ENCODE measurements around the gene PTGFR. TPM values are rescaled to one million over a fixed set of nuclear protein-coding genes. Genes with fewer than 3 reads are reported as not detected.
A peak's percentile ranks its signal among the peaks of the same experiment; 100 is the strongest.

PTGFR gene
- total RNA-seq, 1 donor from 2014 or later = 0.26 TPM

DNA sequence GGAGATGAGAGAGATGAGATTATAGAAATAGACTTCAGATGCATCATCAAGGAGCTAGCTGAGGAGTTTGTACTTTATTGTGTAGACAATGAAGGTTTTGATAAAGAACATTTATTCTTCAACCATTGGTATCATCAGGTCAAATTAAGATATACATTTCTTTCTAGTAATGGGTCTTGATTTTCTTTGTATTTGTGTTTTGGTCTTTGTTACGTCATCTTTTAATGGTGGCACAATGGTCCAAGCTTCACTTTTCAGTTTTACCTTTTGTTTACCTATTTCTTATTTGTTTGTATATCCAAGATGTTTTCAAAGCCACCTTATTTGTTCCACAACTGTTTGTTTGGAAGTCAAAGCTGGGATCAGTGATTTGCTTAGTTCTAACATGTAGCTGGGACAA, 44.5 kb downstream of the PTGFR start:
- Histone ChIP-seq H3K27me3 (ENCODE audit: control insufficient read depth, insufficient read depth, low read length) (no peaks in the 10 kb centered on the region), H3K36me3 (ENCODE audit: control insufficient read depth, insufficient read depth, low read length) (no peaks in the 10 kb centered on the region), H3K4me3 (ENCODE audit: low read depth, low read length) (no peak overlapping the region)
- DNase-seq (ENCODE audit: low read depth) = no peak
- TF ChIP-seq, protein P1, sequence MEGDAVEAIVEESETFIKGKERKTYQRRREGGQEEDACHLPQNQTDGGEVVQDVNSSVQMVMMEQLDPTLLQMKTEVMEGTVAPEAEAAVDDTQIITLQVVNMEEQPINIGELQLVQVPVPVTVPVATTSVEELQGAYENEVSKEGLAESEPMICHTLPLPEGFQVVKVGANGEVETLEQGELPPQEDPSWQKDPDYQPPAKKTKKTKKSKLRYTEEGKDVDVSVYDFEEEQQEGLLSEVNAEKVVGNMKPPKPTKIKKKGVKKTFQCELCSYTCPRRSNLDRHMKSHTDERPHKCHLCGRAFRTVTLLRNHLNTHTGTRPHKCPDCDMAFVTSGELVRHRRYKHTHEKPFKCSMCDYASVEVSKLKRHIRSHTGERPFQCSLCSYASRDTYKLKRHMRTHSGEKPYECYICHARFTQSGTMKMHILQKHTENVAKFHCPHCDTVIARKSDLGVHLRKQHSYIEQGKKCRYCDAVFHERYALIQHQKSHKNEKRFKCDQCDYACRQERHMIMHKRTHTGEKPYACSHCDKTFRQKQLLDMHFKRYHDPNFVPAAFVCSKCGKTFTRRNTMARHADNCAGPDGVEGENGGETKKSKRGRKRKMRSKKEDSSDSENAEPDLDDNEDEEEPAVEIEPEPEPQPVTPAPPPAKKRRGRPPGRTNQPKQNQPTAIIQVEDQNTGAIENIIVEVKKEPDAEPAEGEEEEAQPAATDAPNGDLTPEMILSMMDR (IDR thresholded peaks at IDR 0.05; ENCODE audit: insufficient read depth, low read length, severe bottlenecking) = no peak
- FAIRE-seq = no peak

DNA sequence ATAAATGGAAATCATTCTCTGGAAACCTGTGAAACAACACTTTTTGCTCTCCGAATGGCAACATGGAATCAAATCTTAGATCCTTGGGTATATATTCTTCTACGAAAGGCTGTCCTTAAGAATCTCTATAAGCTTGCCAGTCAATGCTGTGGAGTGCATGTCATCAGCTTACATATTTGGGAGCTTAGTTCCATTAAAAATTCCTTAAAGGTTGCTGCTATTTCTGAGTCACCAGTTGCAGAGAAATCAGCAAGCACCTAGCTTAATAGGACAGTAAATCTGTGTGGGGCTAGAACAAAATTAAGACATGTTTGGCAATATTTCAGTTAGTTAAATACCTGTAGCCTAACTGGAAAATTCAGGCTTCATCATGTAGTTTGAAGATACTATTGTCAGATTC, 45.7 kb downstream of the PTGFR start:
- H3K27me3 ChIP-seq (ENCODE audit: control insufficient read depth, insufficient read depth, low read length) = no peaks in the 10 kb centered on the region
- DNase-seq (ENCODE audit: low read depth) (peak; percentile 37), FAIRE-seq (no peak)
- H3K36me3 ChIP-seq (ENCODE audit: control insufficient read depth, insufficient read depth, low read length) = no peaks in the 10 kb centered on the region
- H3K4me3 ChIP-seq (ENCODE audit: low read depth, low read length) = no peak overlapping the region
- TF ChIP-seq, protein P1 (IDR thresholded peaks at IDR 0.05; ENCODE audit: insufficient read depth, low read length, severe bottlenecking) = no peak

DNA sequence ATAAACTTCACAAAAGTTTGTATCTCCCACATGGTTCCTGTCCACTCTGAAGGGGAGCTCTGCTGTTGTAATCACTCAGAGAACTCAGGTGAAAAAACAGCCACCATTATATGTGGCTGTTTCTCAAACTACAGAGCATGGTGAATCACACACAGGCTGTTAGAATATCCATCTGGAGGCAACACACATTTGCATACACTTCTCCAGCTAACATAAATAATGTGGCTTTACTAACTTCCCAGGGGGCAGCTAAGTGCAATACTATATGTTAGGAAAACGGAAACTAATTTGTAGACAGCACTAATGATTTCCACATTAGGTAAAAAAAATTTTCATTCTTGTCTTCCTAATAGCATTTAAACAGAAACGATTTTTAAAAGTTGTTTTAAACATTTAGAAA, 49.3 kb downstream of the PTGFR start:
- H3K36me3 ChIP-seq (ENCODE audit: control insufficient read depth, insufficient read depth, low read length) = no peaks in the 10 kb centered on the region
- no peaks in the 10 kb centered on the region for H3K27me3 ChIP-seq (ENCODE audit: control insufficient read depth, insufficient read depth, low read length)
- H3K4me3 ChIP-seq (ENCODE audit: low read depth, low read length) = no peak overlapping the region
- TF ChIP-seq, protein P1 (IDR thresholded peaks at IDR 0.05; ENCODE audit: insufficient read depth, low read length, severe bottlenecking) = no peak
- peak; percentile 10 for DNase-seq (ENCODE audit: low read depth)
- no peak for FAIRE-seq

DNA sequence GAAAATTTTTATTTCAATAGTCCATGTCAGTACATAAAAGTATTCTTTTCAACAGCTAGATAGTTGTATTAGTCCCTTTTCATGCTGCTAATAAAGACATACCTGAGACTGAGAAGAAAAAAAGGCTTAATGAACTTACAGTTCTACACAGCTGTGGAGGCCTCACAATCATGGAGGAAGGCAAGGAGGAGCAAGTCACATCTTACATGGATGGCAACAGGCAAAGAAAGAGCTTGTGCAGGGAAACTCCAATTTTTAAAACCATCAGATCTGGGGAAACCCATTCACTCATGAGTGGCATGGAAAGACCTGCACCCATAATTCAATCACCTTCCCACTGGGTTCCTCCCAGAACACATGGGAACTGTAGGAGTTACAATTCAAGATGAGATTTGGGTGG, 50.7 kb downstream of the PTGFR start:
- Histone ChIP-seq H3K36me3 (ENCODE audit: control insufficient read depth, insufficient read depth, low read length) (no peaks in the 10 kb centered on the region), H3K27me3 (ENCODE audit: control insufficient read depth, insufficient read depth, low read length) (no peaks in the 10 kb centered on the region), H3K4me3 (ENCODE audit: low read depth, low read length) (no peak overlapping the region)
- TF ChIP-seq, protein P1 (IDR thresholded peaks at IDR 0.05; ENCODE audit: insufficient read depth, low read length, severe bottlenecking) = no peak
- FAIRE-seq (no peak), DNase-seq (ENCODE audit: low read depth) (no peak)

DNA sequence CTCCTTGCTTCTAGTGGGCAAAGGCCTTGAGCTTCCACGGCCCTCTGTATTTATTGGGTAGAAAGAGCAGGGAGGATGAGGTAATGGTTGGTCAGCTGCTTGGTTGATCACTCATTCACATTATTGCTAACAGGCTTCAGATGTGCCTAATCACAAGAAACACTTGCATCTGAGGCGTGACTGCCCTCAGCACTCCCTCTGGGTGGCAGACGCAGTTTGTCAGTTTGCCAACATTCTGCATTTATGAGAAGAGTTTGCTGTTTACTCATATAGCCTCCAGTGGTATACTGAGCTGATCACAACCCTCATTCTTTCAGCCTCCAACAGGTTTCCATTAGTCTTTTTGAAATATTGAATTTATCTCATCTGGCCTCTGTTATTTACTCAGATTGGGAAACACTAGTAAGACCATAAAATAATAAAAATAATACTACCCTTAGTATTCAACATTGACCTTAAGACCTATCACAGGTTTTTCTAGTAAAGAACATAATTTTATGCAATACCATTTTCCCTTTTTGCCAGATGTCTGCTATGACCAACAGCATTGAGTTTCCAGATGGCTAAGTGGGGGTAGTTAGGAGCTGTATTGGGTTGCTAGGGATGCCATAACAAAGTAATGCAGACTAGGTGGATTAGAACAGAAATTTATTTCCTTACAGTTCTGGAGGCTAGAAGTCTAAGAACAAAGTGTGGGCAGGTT, 53.3 kb downstream of the PTGFR start:
- FAIRE-seq = peak; percentile 75
- TF ChIP-seq, protein P1 (IDR thresholded peaks at IDR 0.05; ENCODE audit: insufficient read depth, low read length, severe bottlenecking) = no peak
- Histone ChIP-seq H3K4me3 (ENCODE audit: low read depth, low read length) (no peak overlapping the region), H3K27me3 (ENCODE audit: control insufficient read depth, insufficient read depth, low read length) (no peaks in the 10 kb centered on the region), H3K36me3 (ENCODE audit: control insufficient read depth, insufficient read depth, low read length) (no peaks in the 10 kb centered on the region)
- DNase-seq (ENCODE audit: low read depth) = peak; percentile 61

DNA sequence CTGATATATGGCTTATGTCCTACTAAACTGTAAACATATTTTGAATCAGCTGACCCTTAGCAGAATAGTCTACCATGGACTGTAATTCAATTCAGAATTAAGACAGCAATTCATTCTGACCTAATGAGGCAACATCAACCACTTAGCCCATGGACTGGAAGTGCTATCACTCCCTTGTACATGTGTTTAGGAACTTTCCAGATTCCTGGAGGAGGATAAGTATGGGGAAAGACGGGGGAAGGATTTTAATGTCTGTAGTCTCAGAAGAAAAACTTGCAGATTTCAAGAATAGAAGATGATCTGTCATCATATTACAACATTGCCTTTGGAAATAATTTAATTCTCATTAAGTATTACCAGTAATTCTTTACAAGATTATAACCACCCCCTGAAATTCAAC, 56.3 kb downstream of the PTGFR start:
- no peaks in the 10 kb centered on the region for H3K27me3 ChIP-seq (ENCODE audit: control insufficient read depth, insufficient read depth, low read length)
- TF ChIP-seq, protein P1 (IDR thresholded peaks at IDR 0.05; ENCODE audit: insufficient read depth, low read length, severe bottlenecking) = no peak
- FAIRE-seq (no peak), DNase-seq (ENCODE audit: low read depth) (no peak)
- H3K4me3 ChIP-seq (ENCODE audit: low read depth, low read length) = no peak overlapping the region
- H3K36me3 ChIP-seq (ENCODE audit: control insufficient read depth, insufficient read depth, low read length) = no peaks in the 10 kb centered on the region

All from bronchial epithelial cell (primary cell).